ENCODE measurements around the gene JMJD8. TPM values are rescaled to one million over a fixed set of nuclear protein-coding genes. Genes with fewer than 3 reads are reported as not detected.
A peak's percentile ranks its signal among the peaks of the same experiment; 100 is the strongest.

JMJD8 gene
- total RNA-seq, 1 experiment from 2014 or later = 33.4 TPM

- peaks cover 24% of the 10 kb centered on the region for H3K4me1 Mint-ChIP-seq (ENCODE audit: insufficient read depth, unreplicated experiment)
- H3K27me3 Mint-ChIP-seq (ENCODE audit: insufficient read depth, unreplicated experiment) = no peaks in the 10 kb centered on the region
- TF ChIP-seq CTCF (IDR thresholded peaks at IDR 0.05; ENCODE audit: unreplicated experiment) = no peak
- peak overlapping the region; percentile 67 for H3K27ac Mint-ChIP-seq (ENCODE audit: low read depth, unreplicated experiment)
- H3K9me3 Mint-ChIP-seq (ENCODE audit: unreplicated experiment) = no peaks in the 10 kb centered on the region
- H3K36me3 Mint-ChIP-seq (ENCODE audit: insufficient read depth, unreplicated experiment) = peaks cover 8% of the 10 kb centered on the region
- ChIA-PET POLR2A (interaction anchor here (0.7 to 2.9 kb wide), 11 partner anchors 8 to 114 kb away, joined by 3 to 25 read pairs (median 6); partner anchors contain the start of genes ANTKMT, CCDC78, CIAO3 and HAGHL), CTCF (interaction anchor here (0.7 to 2.9 kb wide), 11 partner anchors 8 to 351 kb away, joined by 3 to 15 read pairs (median 4); partner anchors contain the start of genes ANTKMT, CCDC78 and METRN)
- DNase-seq (ENCODE audit: unreplicated experiment) = no peak
- intact Hi-C loops (cut with micrococcal nuclease) = no loop called here
- peak overlapping the region; percentile 59 for H3K4me3 Mint-ChIP-seq (ENCODE audit: unreplicated experiment)
- BruUV-seq (replicated peaks) = no TSS peak
Observed at GRCh38 chr16:708019-708418, 23.9 kb upstream of the JMJD8 start.

- no TSS peak for BruUV-seq (replicated peaks)
- Mint-ChIP-seq H3K27ac (ENCODE audit: low read depth, unreplicated experiment) (peak overlapping the region; percentile 67), H3K36me3 (ENCODE audit: insufficient read depth, unreplicated experiment) (peaks cover 17% of the 10 kb centered on the region), H3K4me1 (ENCODE audit: insufficient read depth, unreplicated experiment) (peaks cover 17% of the 10 kb centered on the region), H3K27me3 (ENCODE audit: insufficient read depth, unreplicated experiment) (no peaks in the 10 kb centered on the region), H3K4me3 (ENCODE audit: unreplicated experiment) (peak overlapping the region; percentile 83), H3K9me3 (ENCODE audit: unreplicated experiment) (no peaks in the 10 kb centered on the region)
- ChIA-PET CTCF (interaction anchor here (0.5 to 2.9 kb wide), 12 partner anchors 9 to 1305 kb away, joined by 3 to 15 read pairs (median 4); partner anchors contain the start of genes ANTKMT, CCDC78 and METRN), POLR2A (interaction anchor here (0.6 to 2.9 kb wide), 27 partner anchors 9 to 1448 kb away, joined by 3 to 25 read pairs (median 4); partner anchors contain the start of genes ANTKMT, CAPN15, CCDC78 and CHTF18)
- intact Hi-C loops (cut with micrococcal nuclease) = no loop called here
- DNase-seq (ENCODE audit: unreplicated experiment) = peak; percentile 71
- no peak for TF ChIP-seq CTCF (IDR thresholded peaks at IDR 0.05; ENCODE audit: unreplicated experiment)
Observed at GRCh38 chr16:707062-707538, 23.0 kb upstream of the JMJD8 start.

- intact Hi-C loops (cut with micrococcal nuclease) = no loop called here
- Mint-ChIP-seq H3K4me3 (ENCODE audit: unreplicated experiment) (peak overlapping the region; percentile 83), H3K36me3 (ENCODE audit: insufficient read depth, unreplicated experiment) (peaks cover 20% of the 10 kb centered on the region), H3K27ac (ENCODE audit: low read depth, unreplicated experiment) (peak overlapping the region; percentile 67), H3K4me1 (ENCODE audit: insufficient read depth, unreplicated experiment) (peaks cover 17% of the 10 kb centered on the region), H3K9me3 (ENCODE audit: unreplicated experiment) (no peaks in the 10 kb centered on the region), H3K27me3 (ENCODE audit: insufficient read depth, unreplicated experiment) (no peaks in the 10 kb centered on the region)
- no peak for DNase-seq (ENCODE audit: unreplicated experiment)
- POLR2A ChIA-PET = interaction anchor here (0.6 to 3.2 kb wide), 25 partner anchors 8 to 1449 kb away, joined by 3 to 25 read pairs (median 5); partner anchors contain the start of genes ANTKMT, CAPN15, CCDC78 and CHTF18
- TF ChIP-seq CTCF (IDR thresholded peaks at IDR 0.05; ENCODE audit: unreplicated experiment) = no peak
- no TSS peak for BruUV-seq (replicated peaks)
- CTCF ChIA-PET = interaction anchor here (0.5 to 2.9 kb wide), 6 partner anchors 9 to 1305 kb away, joined by 3 to 15 read pairs (median 4); partner anchors contain the start of genes CCDC78 and METRN
Observed at GRCh38 chr16:706189-707061, 22.3 kb upstream of the JMJD8 start.

All from MCF 10A (cell line).